Loucy (cell line): ENCODE data around the gene BRIP1.

ENCODE experiments used
- CTCF ChIP-seq: fragments of 200-600 bp; sonication (generic); conservative IDR thresholded peaks from 2 replicates; pipeline ENCODE4 v1.5.1; 2014; ENCODE audit warnings: mild to moderate bottlenecking, antibody characterized with exemption, low read length
- EZH2phosphoT487 ChIP-seq: fragments of 200-600 bp; IDR thresholded peaks from 2 replicates; pipeline ENCODE4 v1.6.1; 2018; ENCODE audit warnings: antibody characterized with exemption, mild to moderate bottlenecking, moderate library complexity, borderline replicate concordance

- no peak for TF ChIP-seq CTCF
- no peak for TF ChIP-seq EZH2phosphoT487
Observed at GRCh38 chr17:61642768-61643167, 220.6 kb downstream of the BRIP1 start.
